Adrenal gland (tissue), 12 donors: ENCODE data around the gene LHFPL2. TPM values are rescaled to one million over a fixed set of nuclear protein-coding genes. Genes with fewer than 3 reads are reported as not detected.

Experiments
- DNase-seq, 7 donors: peaks; one replicate each; pipeline ENCODE4 v3.0.0-alpha.2; 2019 to 2020
- H3K27ac ChIP-seq, 5 donors: fragments of 200-600 bp; sonication (generic) in 4 of 5; 1 replicate in 3 of 5; 2 replicates in 2 of 5; pipeline versions ENCODE4 v1.5.1 to v1.8.0; 2016 to 2020; ENCODE audit warnings: mild to moderate bottlenecking in 1 of 5
- H3K27me3 ChIP-seq: fragments of 200-600 bp; 2 replicates; pipeline ENCODE4 v1.8.0; 2021
- H3K36me3 ChIP-seq, 2 donors: fragments of 200-600 bp; replicated peaks in 1 of 2; 1 replicate in 1 of 2; 2 replicates in 1 of 2; pipeline versions ENCODE4 v1.5.1 to v1.8.0; 2018 to 2022
- H3K4me1 ChIP-seq, 2 donors: fragments of 200-600 bp; replicated peaks in 1 of 2; 1 replicate in 1 of 2; 2 replicates in 1 of 2; pipeline versions ENCODE4 v1.5.1 to v1.8.0; 2018 to 2021
- H3K4me3 ChIP-seq, 4 donors: fragments of 200-600 bp; sonication (generic) in 3 of 4; one replicate each; pipeline ENCODE4 v1.5.1; 2016 to 2018
- H3K9me3 ChIP-seq, 3 donors: fragments of 200-600 bp; sonication (generic) in 1 of 3; replicated peaks in 1 of 3; 1 replicate in 2 of 3; 2 replicates in 1 of 3; pipeline versions ENCODE4 v1.5.1 to v1.8.0; 2016 to 2021
- CTCF ChIP-seq, 6 experiments: fragments of 450-650 bp in 4 of 6; fragments of 200-600 bp in 2 of 6; sonication (generic) in 1 of 6; IDR thresholded peaks; 1 replicate in 5 of 6; 2 replicates in 1 of 6; pipeline versions ENCODE4 v1.5.1 to v1.8.0; 2016 to 2021; ENCODE audit warnings: antibody characterized with exemption in 6 of 6, mild to moderate bottlenecking in 2 of 6, moderate library complexity in 1 of 6
- POLR2A ChIP-seq, 2 donors: fragments of 450-650 bp; IDR thresholded peaks; one replicate each; pipeline ENCODE4 v1.6.1; 2017; ENCODE audit warnings: antibody characterized with exemption in 2 of 2, mild to moderate bottlenecking in 2 of 2, moderate library complexity in 1 of 2
- WGBS, 4 donors: extraction: QIAGEN DNeasy Blood & Tissue Kit in 2 of 4; methylation state at CpG; one replicate each; pipeline versions ENCODE4 v1.1.5 to v1.1.7; 2013 to 2017; 5-methylcytosine and 5-hydroxymethylcytosine counted together
- intact Hi-C, 2 donors: fragments of 100-400 bp; cut with DNase I; formaldehyde crosslinking; loops; one replicate each; pipeline versions ENCODE4 v1.14.1 to v1.15.0; 2022 to 2023
- polyA plus RNA-seq, 3 donors: library from polyadenylated mRNA; stranded (reverse); fragments of 200-250 nt in 2 of 3; fragments of 350-450 nt in 1 of 3; fragmentation: Illumina TruSeq in 1 of 3; extraction: RNeasy Lipid Tissue Mini Kit (QIAGEN cat#74804) in 1 of 3; gene quantifications; one replicate each; pipeline ENCODE4 v1.2.3, GENCODE V29; 2013 to 2014
- total RNA-seq, 9 donors: library from RNA; depleted of rRNA in 4 of 9; stranded (reverse); fragments of >200 nt in 4 of 9; fragments of 120-200 nt in 1 of 9; fragmentation: NEBNext Ultra II Directional in 1 of 9; extraction: Animal tissue kit (Norgen Biotek cat#: 25700) in 1 of 9; gene quantifications; one replicate each; pipeline versions ENCODE4 v1.1.0 to v1.2.4, GENCODE V29; 2013 to 2023
- donor health status: healthy with polysubstance abuse.
- donor health status: Bipolar disorder and iron deficiency.
- donor health status: DM: yes; HTN: yes; CAD: no.
- donor health status: DM: no; HTN: no; CAD: no.
- donor health status: DM: no; HTN: no; CAD: no.
- donor health status: DM: yes; HTN: yes; CAD: no.

Gene LHFPL2
- total and polyA plus RNA-seq, 12 donors: 8.0 to 68.4 (median 44.9) TPM

GRCh38 chr5:78649861-78650496 is 1.4 kb upstream of the LHFPL2 start:
- DNase-seq: no peak
- 87 to 95% (median 93%) methylated on average over 10 of the region's 10 CpGs for WGBS, 4 donors
- no peaks in the 10 kb centered on the region for H3K9me3 ChIP-seq
- no peak overlapping the region for H3K27ac ChIP-seq
- H3K4me1 ChIP-seq: peaks cover 4 to 28% of the 10 kb centered on the region in 2 donors
- no peaks in the 10 kb centered on the region for H3K36me3 ChIP-seq
- TF ChIP-seq POLR2A (IDR thresholded peaks at IDR 0.05) (no peak), CTCF (IDR thresholded peaks at IDR 0.05) (no peak)
- H3K27me3 ChIP-seq: no peaks in the 10 kb centered on the region
- H3K4me3 ChIP-seq: no peak overlapping the region
- intact Hi-C loops: loop anchor here (10.0 kb wide), 2 partner anchors 75 to 105 kb away; no protein-coding TSS in a partner anchor

- 6 to 14% (median 8%) methylated on average over 11 to 23 of the region's 23 CpGs for WGBS, 4 donors
- H3K36me3 ChIP-seq: no peaks in the 10 kb centered on the region
- DNase-seq: peak in 2 of 7 donors; percentile 16 to 27
- peak overlapping the region in 4 of 5 donors; percentile 92 to 96 (median 95) for H3K27ac ChIP-seq
- peaks cover 4 to 31% of the 10 kb centered on the region in 2 donors for H3K4me1 ChIP-seq
- intact Hi-C loops: loop anchor here (10.0 kb wide), 2 partner anchors 74 to 104 kb away; no protein-coding TSS in a partner anchor
- no peaks in the 10 kb centered on the region for H3K27me3 ChIP-seq
- no peak for TF ChIP-seq CTCF (IDR thresholded peaks at IDR 0.05)
- no peak for TF ChIP-seq POLR2A (IDR thresholded peaks at IDR 0.05)
- H3K4me3 ChIP-seq: peak overlapping the region in 3 of 4 donors; percentile 58 to 84 (median 75)
- no peaks in the 10 kb centered on the region for H3K9me3 ChIP-seq
These were observed 681 bp upstream of the LHFPL2 start for GRCh38 chr5:78649211-78649695.

GRCh38 chr5:78647838-78648358 is 674 bp downstream of the LHFPL2 start:
- Histone ChIP-seq H3K27ac (peak overlapping the region; percentile 84 to 96 (median 94)), H3K27me3 (no peaks in the 10 kb centered on the region), H3K36me3 (no peaks in the 10 kb centered on the region), H3K4me3 (peak overlapping the region; percentile 13 to 89 (median 80)), H3K9me3 (no peaks in the 10 kb centered on the region), H3K4me1 (peaks cover 4 to 31% of the 10 kb centered on the region in 2 donors)
- 0 to 3% (median 1%) methylated on average over 13 to 47 of the region's 47 CpGs for WGBS, 4 donors
- no peak for TF ChIP-seq POLR2A (IDR thresholded peaks at IDR 0.05)
- no peak for TF ChIP-seq CTCF (IDR thresholded peaks at IDR 0.05)
- intact Hi-C loops: loop anchor here (10.0 kb wide), 2 partner anchors 73 to 103 kb away; no protein-coding TSS in a partner anchor
- peak; percentile 45 to 69 (median 65) for DNase-seq

GRCh38 chr5:78647351-78647818 is 1.2 kb downstream of the LHFPL2 start:
- peak in 1 of 2 donors; percentile 13 for TF ChIP-seq POLR2A (IDR thresholded peaks at IDR 0.05)
- no peak for TF ChIP-seq CTCF (IDR thresholded peaks at IDR 0.05)
- peak in 5 of 7 donors; percentile 33 to 51 (median 36) for DNase-seq
- intact Hi-C loops: loop anchor here (10.0 kb wide), 2 partner anchors 73 to 103 kb away; no protein-coding TSS in a partner anchor
- Histone ChIP-seq H3K36me3 (no peaks in the 10 kb centered on the region), H3K27me3 (no peaks in the 10 kb centered on the region), H3K4me3 (peak overlapping the region; percentile 13 to 89 (median 80)), H3K4me1 (peaks cover 4 to 31% of the 10 kb centered on the region in 2 donors), H3K27ac (peak overlapping the region in 4 of 5 donors; percentile 92 to 96 (median 95)), H3K9me3 (no peaks in the 10 kb centered on the region)
- 1 to 5% (median 1%) methylated on average over 15 to 17 of the region's 17 CpGs for WGBS, 4 donors
